Type B pancreatic cell (in vitro differentiated cells): ENCODE measurements around the gene KIF15. TPM values are rescaled to one million over a fixed set of nuclear protein-coding genes. Genes with fewer than 3 reads are reported as not detected.

Source experiments
- DNase-seq: peaks from one replicate; pipeline ENCODE4 v3.0.0; 2021; ENCODE audit warnings: mixed read lengths; ENCODE audit not compliant: unreplicated experiment; ENCODE audit errors: extremely low spot score
- H3K27ac Mint-ChIP-seq: 2 replicates; pipeline ENCODE4 v1.8.0; 2021; ENCODE audit warnings: mild to moderate bottlenecking, mixed read lengths
- H3K27me3 Mint-ChIP-seq: 2 replicates; pipeline ENCODE4 v1.8.0; 2021; ENCODE audit warnings: mixed read lengths
- H3K36me3 Mint-ChIP-seq: 2 replicates; pipeline ENCODE4 v1.8.0; 2021; ENCODE audit warnings: mixed read lengths
- H3K4me1 Mint-ChIP-seq: one replicate; pipeline ENCODE4 v1.8.0; 2021; ENCODE audit warnings: mixed read lengths; ENCODE audit not compliant: unreplicated experiment
- H3K4me3 Mint-ChIP-seq: 2 replicates; pipeline ENCODE4 v1.8.0; 2021; ENCODE audit warnings: mild to moderate bottlenecking, mixed read lengths
- H3K9me3 Mint-ChIP-seq: 2 replicates; pipeline ENCODE4 v1.8.0; 2021; ENCODE audit warnings: mixed read lengths
- CTCF ChIP-seq: fragments of 200-600 bp; sonication (generic); conservative IDR thresholded peaks from 2 replicates; pipeline ENCODE4 v1.5.0; 2021; ENCODE audit warnings: antibody characterized with exemption, mild to moderate bottlenecking
- total RNA-seq: library from RNA; stranded (reverse); gene quantifications from 2 replicates; pipeline ENCODE4 v1.2.1, GENCODE V29; 2021; ENCODE audit warnings: low replicate concordance

KIF15 gene
- total RNA-seq, 1 donor from 2014 or later = 24.8 TPM

GRCh38 chr3:44883999-44884431 lies 122.4 kb downstream of the KIF15 start:
- Mint-ChIP-seq H3K9me3 (no peaks in the 10 kb centered on the region), H3K36me3 (no peaks in the 10 kb centered on the region), H3K27ac (peak overlapping the region; percentile 65), H3K27me3 (peaks cover 8% of the 10 kb centered on the region), H3K4me1 (no peaks in the 10 kb centered on the region), H3K4me3 (no peak overlapping the region)
- no peak for TF ChIP-seq CTCF
- DNase-seq = no peak

GRCh38 chr3:44885618-44886017 lies 124.0 kb downstream of the KIF15 start:
- Mint-ChIP-seq H3K9me3 (no peaks in the 10 kb centered on the region), H3K36me3 (no peaks in the 10 kb centered on the region), H3K4me3 (no peak overlapping the region), H3K27me3 (peaks cover 8% of the 10 kb centered on the region), H3K4me1 (no peaks in the 10 kb centered on the region), H3K27ac (no peak overlapping the region)
- TF ChIP-seq CTCF = no peak
- no peak for DNase-seq

- no peaks in the 10 kb centered on the region for H3K36me3 Mint-ChIP-seq
- no peak for DNase-seq
- no peaks in the 10 kb centered on the region for H3K4me1 Mint-ChIP-seq
- H3K27ac Mint-ChIP-seq = no peak overlapping the region
- H3K9me3 Mint-ChIP-seq = no peaks in the 10 kb centered on the region
- no peak overlapping the region for H3K4me3 Mint-ChIP-seq
- peaks cover 8% of the 10 kb centered on the region for H3K27me3 Mint-ChIP-seq
- no peak for TF ChIP-seq CTCF
These were observed 125.0 kb downstream of the KIF15 start for GRCh38 chr3:44886561-44886960.

GRCh38 chr3:44887101-44887500 lies 125.5 kb downstream of the KIF15 start:
- no peaks in the 10 kb centered on the region for H3K4me1 Mint-ChIP-seq
- H3K27ac Mint-ChIP-seq = no peak overlapping the region
- no peaks in the 10 kb centered on the region for H3K9me3 Mint-ChIP-seq
- no peaks in the 10 kb centered on the region for H3K36me3 Mint-ChIP-seq
- no peak for DNase-seq
- no peak for TF ChIP-seq CTCF
- H3K27me3 Mint-ChIP-seq = peaks cover 8% of the 10 kb centered on the region
- H3K4me3 Mint-ChIP-seq = no peak overlapping the region

- TF ChIP-seq CTCF = no peak
- DNase-seq = no peak
- Mint-ChIP-seq H3K27ac (no peak overlapping the region), H3K36me3 (no peaks in the 10 kb centered on the region), H3K4me1 (no peaks in the 10 kb centered on the region), H3K27me3 (peaks cover 4% of the 10 kb centered on the region), H3K4me3 (no peak overlapping the region), H3K9me3 (no peaks in the 10 kb centered on the region)
These were observed 128.7 kb downstream of the KIF15 start for GRCh38 chr3:44890258-44890657.

GRCh38 chr3:44890852-44891251 lies 129.3 kb downstream of the KIF15 start:
- no peaks in the 10 kb centered on the region for H3K27me3 Mint-ChIP-seq
- H3K27ac Mint-ChIP-seq = no peak overlapping the region
- no peaks in the 10 kb centered on the region for H3K4me1 Mint-ChIP-seq
- no peaks in the 10 kb centered on the region for H3K36me3 Mint-ChIP-seq
- H3K4me3 Mint-ChIP-seq = no peak overlapping the region
- DNase-seq = no peak
- H3K9me3 Mint-ChIP-seq = no peaks in the 10 kb centered on the region
- TF ChIP-seq CTCF = no peak
